Fibroblast of lung (primary cell): Measurements from ENCODE around the gene ZFR2. TPM values are rescaled to one million over a fixed set of nuclear protein-coding genes. Genes with fewer than 3 reads are reported as not detected.

Experiments
- DNase-seq, 2 donors: peaks; one replicate each; pipeline versions ENCODE4 v3.0.0 to v3.0.0-alpha.2; 2010; ENCODE audit warnings: low read depth in 2 of 2
- H2AFZ ChIP-seq: 2 replicates; pipeline ENCODE4 v1.5.1; 2012; ENCODE audit warnings: low read length, control low read depth, inconsistent platforms
- H3K27ac ChIP-seq: 2 replicates; pipeline ENCODE4 v1.5.1; 2011; ENCODE audit warnings: low read length, control low read depth; ENCODE audit not compliant: insufficient read depth
- H3K27me3 ChIP-seq: 2 replicates; pipeline ENCODE4 v1.5.1; 2011; ENCODE audit warnings: mild to moderate bottlenecking, low read length; ENCODE audit not compliant: control insufficient read depth, insufficient read depth
- H3K36me3 ChIP-seq: 2 replicates; pipeline ENCODE4 v1.5.1; 2011; ENCODE audit warnings: low read length; ENCODE audit not compliant: control insufficient read depth, insufficient read depth
- H3K4me1 ChIP-seq: 2 replicates; pipeline ENCODE4 v1.5.1; 2011; ENCODE audit warnings: low read length; ENCODE audit not compliant: control insufficient read depth, insufficient read depth; ENCODE audit errors: extremely low read depth
- H3K4me2 ChIP-seq: 2 replicates; pipeline ENCODE4 v1.5.1; 2011; ENCODE audit warnings: low read length, control low read depth; ENCODE audit not compliant: insufficient read depth; ENCODE audit errors: extremely low read depth
- H3K4me3 ChIP-seq, 4 experiments: fragments of 200-600 bp in 1 of 4; sonication (generic) in 1 of 4; replicated peaks in 1 of 4; 2 replicates each; pipeline ENCODE4 v1.5.1; 2011 to 2016; ENCODE audit warnings: low read length in 4 of 4, low read depth in 3 of 4, mild to moderate bottlenecking in 3 of 4, control low read depth in 2 of 4, inconsistent platforms in 1 of 4, mixed read lengths in 1 of 4; ENCODE audit not compliant: insufficient read depth in 1 of 4; ENCODE audit errors: control extremely low read depth in 1 of 4
- H3K79me2 ChIP-seq: 2 replicates; pipeline ENCODE4 v1.5.1; 2012; ENCODE audit warnings: mild to moderate bottlenecking, low read length, inconsistent platforms; ENCODE audit not compliant: control insufficient read depth, insufficient read depth
- H3K9ac ChIP-seq: 2 replicates; pipeline ENCODE4 v1.5.1; 2011; ENCODE audit warnings: mild to moderate bottlenecking, low read length, control low read depth; ENCODE audit not compliant: insufficient read depth
- H3K9me3 ChIP-seq: 2 replicates; pipeline ENCODE4 v1.5.1; 2012; ENCODE audit warnings: low read depth, low read length; ENCODE audit not compliant: control insufficient read depth, insufficient read depth
- H4K20me1 ChIP-seq: 2 replicates; pipeline ENCODE4 v1.5.1; 2011; ENCODE audit warnings: low read length; ENCODE audit not compliant: control insufficient read depth, insufficient read depth; ENCODE audit errors: extremely low read depth
- EZH2 ChIP-seq: IDR thresholded peaks from 2 replicates; pipeline ENCODE4 v1.5.1; 2012; ENCODE audit warnings: low read length, control low read depth, mild to moderate bottlenecking; ENCODE audit errors: missing control alignments
- polyA plus RNA-seq, 2 donors: library from polyadenylated mRNA; depleted of rRNA in 1 of 2; stranded (reverse) in 1 of 2; unstranded in 1 of 2; fragments of >200 nt; gene quantifications; 2 replicates each; pipeline ENCODE4 v1.2.1, GENCODE V29; 2011 to 2012; ENCODE audit warnings: missing spikeins in 1 of 2
- total RNA-seq: library from RNA; depleted of rRNA; stranded (reverse); fragments of >200 nt; gene quantifications from 2 replicates; pipeline ENCODE4 v1.2.1, GENCODE V29; 2014
- TF ChIP-seq, protein P1 (sequence below), 2 donors: IDR thresholded peaks in 1 of 2; conservative IDR thresholded peaks in 1 of 2; 1 replicate in 1 of 2; 2 replicates in 1 of 2; pipeline ENCODE4 v1.5.1; 2011 to 2012; ENCODE audit warnings: low read length in 2 of 2, control low read depth in 1 of 2, inconsistent platforms in 1 of 2, low read depth in 1 of 2, mild to moderate bottlenecking in 1 of 2

Gene ZFR2
- total and polyA plus RNA-seq, 2 donors (not counting 1 experiment from before 2014, with no cell fraction given): not detected

DNA sequence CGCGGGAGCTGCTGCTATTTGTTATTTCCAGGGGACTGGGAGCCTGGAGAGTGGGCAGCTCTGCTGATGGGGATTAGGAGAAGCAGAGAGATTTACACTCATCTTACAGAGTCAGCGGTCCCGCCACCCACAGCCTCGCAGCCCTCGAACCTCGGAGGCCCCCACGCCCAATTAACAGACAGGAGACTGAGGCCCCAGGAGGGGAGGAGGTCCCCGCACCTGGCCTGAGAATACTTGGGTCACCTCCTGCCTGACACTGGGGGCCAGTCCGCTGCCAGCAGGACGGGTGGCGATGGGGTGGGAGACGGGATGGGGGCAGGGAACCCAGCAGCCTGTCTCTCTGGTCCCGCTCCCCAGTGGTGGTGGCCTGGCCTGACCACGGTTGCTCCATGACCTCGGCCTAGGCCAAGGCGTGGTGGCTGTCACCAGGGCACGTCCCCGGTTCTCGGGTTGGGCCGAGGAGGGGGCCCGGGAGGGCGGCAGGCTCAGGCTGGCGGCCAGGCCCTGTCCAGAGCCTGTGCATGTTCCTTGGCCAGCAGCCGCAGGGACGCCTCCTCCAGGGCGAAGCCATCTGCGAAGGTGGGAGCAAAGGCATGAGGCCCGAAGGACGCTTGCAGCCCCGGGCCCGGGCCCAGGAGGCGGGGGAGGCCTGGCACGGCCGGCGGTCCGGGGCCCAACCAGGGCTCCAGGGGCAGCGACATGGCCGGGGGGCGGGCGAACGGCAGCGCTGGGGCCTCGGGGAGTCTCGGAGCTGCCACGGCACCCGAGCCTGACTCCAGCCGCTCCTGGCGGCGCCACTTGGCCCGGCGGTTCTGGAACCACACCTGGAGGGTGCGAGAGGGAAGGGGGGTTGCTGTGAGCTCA lies 98.5 kb downstream of the ZFR2 start:
- Histone ChIP-seq H3K4me1 (no peaks in the 10 kb centered on the region), H3K4me2 (no peak overlapping the region), H3K4me3 (no peak overlapping the region), H3K36me3 (peaks cover 3% of the 10 kb centered on the region), H3K9ac (no peak overlapping the region), H3K9me3 (no peaks in the 10 kb centered on the region), H4K20me1 (no peaks in the 10 kb centered on the region), H3K79me2 (no peaks in the 10 kb centered on the region), H3K27ac (no peak overlapping the region), H3K27me3 (no peaks in the 10 kb centered on the region), H2AFZ (no peak overlapping the region)
- no peak for DNase-seq
- TF ChIP-seq, protein P1, sequence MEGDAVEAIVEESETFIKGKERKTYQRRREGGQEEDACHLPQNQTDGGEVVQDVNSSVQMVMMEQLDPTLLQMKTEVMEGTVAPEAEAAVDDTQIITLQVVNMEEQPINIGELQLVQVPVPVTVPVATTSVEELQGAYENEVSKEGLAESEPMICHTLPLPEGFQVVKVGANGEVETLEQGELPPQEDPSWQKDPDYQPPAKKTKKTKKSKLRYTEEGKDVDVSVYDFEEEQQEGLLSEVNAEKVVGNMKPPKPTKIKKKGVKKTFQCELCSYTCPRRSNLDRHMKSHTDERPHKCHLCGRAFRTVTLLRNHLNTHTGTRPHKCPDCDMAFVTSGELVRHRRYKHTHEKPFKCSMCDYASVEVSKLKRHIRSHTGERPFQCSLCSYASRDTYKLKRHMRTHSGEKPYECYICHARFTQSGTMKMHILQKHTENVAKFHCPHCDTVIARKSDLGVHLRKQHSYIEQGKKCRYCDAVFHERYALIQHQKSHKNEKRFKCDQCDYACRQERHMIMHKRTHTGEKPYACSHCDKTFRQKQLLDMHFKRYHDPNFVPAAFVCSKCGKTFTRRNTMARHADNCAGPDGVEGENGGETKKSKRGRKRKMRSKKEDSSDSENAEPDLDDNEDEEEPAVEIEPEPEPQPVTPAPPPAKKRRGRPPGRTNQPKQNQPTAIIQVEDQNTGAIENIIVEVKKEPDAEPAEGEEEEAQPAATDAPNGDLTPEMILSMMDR (conservative IDR thresholded peaks at IDR 0.05 in 1 of 2, IDR thresholded peaks at IDR 0.05 in 1 of 2; ENCODE audit: low read depth in 1 of 2, low read length in 2 of 2): no peak
- no peak for TF ChIP-seq EZH2

DNA sequence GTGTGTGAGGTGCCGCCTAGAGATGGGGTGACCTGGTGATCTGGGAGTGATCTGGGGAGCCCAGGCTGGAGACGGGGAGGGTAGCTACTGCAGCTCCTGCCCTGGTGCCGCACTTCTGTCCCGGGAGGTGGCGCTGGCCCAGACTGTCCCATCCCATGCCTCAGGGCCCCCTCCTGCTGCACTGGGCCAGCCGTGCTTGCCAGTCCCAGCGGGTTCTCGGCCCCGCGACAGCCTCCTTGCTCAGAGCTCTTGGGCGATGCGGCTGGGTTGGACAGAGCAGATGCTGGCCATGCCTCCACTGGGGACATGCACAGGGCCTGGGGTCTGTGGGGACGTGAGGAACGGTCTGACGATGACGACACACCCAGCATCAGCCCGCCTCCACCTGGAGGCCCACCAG lies 99.3 kb downstream of the ZFR2 start:
- no peaks in the 10 kb centered on the region for H3K9me3 ChIP-seq
- H3K27me3 ChIP-seq: no peaks in the 10 kb centered on the region
- no peak overlapping the region for H3K27ac ChIP-seq
- no peaks in the 10 kb centered on the region for H3K79me2 ChIP-seq
- no peaks in the 10 kb centered on the region for H3K4me1 ChIP-seq
- H3K36me3 ChIP-seq: peaks cover 3% of the 10 kb centered on the region
- no peak overlapping the region for H2AFZ ChIP-seq
- H4K20me1 ChIP-seq: no peaks in the 10 kb centered on the region
- TF ChIP-seq, protein P1 (conservative IDR thresholded peaks at IDR 0.05 in 1 of 2, IDR thresholded peaks at IDR 0.05 in 1 of 2; ENCODE audit: low read depth in 1 of 2, low read length in 2 of 2): no peak
- TF ChIP-seq EZH2: no peak
- DNase-seq: no peak
- H3K4me2 ChIP-seq: no peak overlapping the region
- no peak overlapping the region for H3K9ac ChIP-seq
- no peak overlapping the region for H3K4me3 ChIP-seq

DNA sequence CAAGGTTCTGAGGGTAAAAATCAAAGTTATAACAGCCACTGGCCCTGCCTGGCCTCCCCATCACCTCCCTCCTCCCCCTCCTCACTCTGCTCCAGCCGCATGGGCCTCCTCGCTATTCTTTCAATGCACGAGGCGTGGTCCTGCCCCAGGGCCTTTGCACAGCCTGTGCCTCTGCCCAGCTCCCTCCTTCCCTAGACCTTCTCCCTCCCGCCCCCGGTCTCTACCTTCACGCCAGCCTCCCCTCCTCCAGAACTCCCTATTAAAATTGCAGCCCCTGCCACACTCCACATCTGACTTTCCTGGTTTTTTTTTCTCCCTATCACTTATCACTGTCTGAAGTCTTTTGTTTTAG lies 100.1 kb downstream of the ZFR2 start:
- Histone ChIP-seq H3K4me2 (no peak overlapping the region), H3K79me2 (no peaks in the 10 kb centered on the region), H2AFZ (no peak overlapping the region), H3K27me3 (no peaks in the 10 kb centered on the region), H3K36me3 (peaks cover 3% of the 10 kb centered on the region), H4K20me1 (no peaks in the 10 kb centered on the region), H3K4me3 (no peak overlapping the region), H3K4me1 (no peaks in the 10 kb centered on the region), H3K27ac (no peak overlapping the region), H3K9me3 (no peaks in the 10 kb centered on the region), H3K9ac (no peak overlapping the region)
- TF ChIP-seq, protein P1 (conservative IDR thresholded peaks at IDR 0.05 in 1 of 2, IDR thresholded peaks at IDR 0.05 in 1 of 2; ENCODE audit: low read depth in 1 of 2, low read length in 2 of 2): no peak
- no peak for TF ChIP-seq EZH2
- DNase-seq: no peak
